Calu3 (cell line): ENCODE results near the gene F5. TPM values are rescaled to one million over a fixed set of nuclear protein-coding genes. Genes with fewer than 3 reads are reported as not detected.
"Not testable (repeated sequence)": the region's sequence is repeated elsewhere in the genome, so short reads cannot be mapped to it uniquely, and the experiment has no call there.

Experiments used
- BruUV-seq: library from RNA; stranded (reverse); fragments of 400-500 nt; replicated peaks from 2 replicates; lab custom pipeline; 2021; lab: Mats Ljungman, UMichigan
- CTCF ChIA-PET: fragments of 300-600 bp; sonication (Branson Sonifier 250); formaldehyde crosslinking; loops from one replicate; lab custom pipeline; 2022; ENCODE audit warnings: antibody characterized with exemption; lab: Charles Lee
- DNase-seq: peaks from one replicate; pipeline ENCODE4 v3.0.0; 2022
- H3K27ac Mint-ChIP-seq: one replicate; pipeline ENCODE4 v1.8.0; 2022; ENCODE audit warnings: mixed read lengths; ENCODE audit not compliant: unreplicated experiment
- H3K27me3 Mint-ChIP-seq: one replicate; pipeline ENCODE4 v1.8.0; 2022; ENCODE audit warnings: mixed read lengths; ENCODE audit not compliant: unreplicated experiment
- H3K36me3 Mint-ChIP-seq: one replicate; pipeline ENCODE4 v1.8.0; 2022; ENCODE audit warnings: mild to moderate bottlenecking, moderate library complexity, mixed read lengths; ENCODE audit not compliant: insufficient read depth, unreplicated experiment
- H3K4me1 Mint-ChIP-seq: one replicate; pipeline ENCODE4 v1.8.0; 2022; ENCODE audit warnings: mild to moderate bottlenecking, low read depth, mixed read lengths; ENCODE audit not compliant: unreplicated experiment
- H3K4me3 Mint-ChIP-seq: one replicate; pipeline ENCODE4 v1.8.0; 2022; ENCODE audit warnings: mild to moderate bottlenecking, low read depth, moderate library complexity, mixed read lengths; ENCODE audit not compliant: unreplicated experiment
- H3K9me3 Mint-ChIP-seq: one replicate; pipeline ENCODE4 v1.8.0; 2022; ENCODE audit warnings: low read depth, mixed read lengths; ENCODE audit not compliant: unreplicated experiment
- intact Hi-C: fragments of 100-400 bp; cut with micrococcal nuclease; formaldehyde crosslinking; loops from one replicate; pipeline ENCODE4 v1.10.0; 2022; ENCODE audit not compliant: unreplicated experiment
- total RNA-seq: library from RNA; stranded (reverse); gene quantifications from 2 replicates; pipeline ENCODE4 v1.2.3, GENCODE V29; 2022
- TF ChIP-seq, protein P1 (sequence below): fragments of 200-600 bp; IDR thresholded peaks from one replicate; pipeline ENCODE4 v1.8.0; 2022; ENCODE audit warnings: antibody characterized with exemption; ENCODE audit not compliant: unreplicated experiment

Gene F5
- total RNA-seq, 1 experiment from 2014 or later = 8.1 TPM

DNA sequence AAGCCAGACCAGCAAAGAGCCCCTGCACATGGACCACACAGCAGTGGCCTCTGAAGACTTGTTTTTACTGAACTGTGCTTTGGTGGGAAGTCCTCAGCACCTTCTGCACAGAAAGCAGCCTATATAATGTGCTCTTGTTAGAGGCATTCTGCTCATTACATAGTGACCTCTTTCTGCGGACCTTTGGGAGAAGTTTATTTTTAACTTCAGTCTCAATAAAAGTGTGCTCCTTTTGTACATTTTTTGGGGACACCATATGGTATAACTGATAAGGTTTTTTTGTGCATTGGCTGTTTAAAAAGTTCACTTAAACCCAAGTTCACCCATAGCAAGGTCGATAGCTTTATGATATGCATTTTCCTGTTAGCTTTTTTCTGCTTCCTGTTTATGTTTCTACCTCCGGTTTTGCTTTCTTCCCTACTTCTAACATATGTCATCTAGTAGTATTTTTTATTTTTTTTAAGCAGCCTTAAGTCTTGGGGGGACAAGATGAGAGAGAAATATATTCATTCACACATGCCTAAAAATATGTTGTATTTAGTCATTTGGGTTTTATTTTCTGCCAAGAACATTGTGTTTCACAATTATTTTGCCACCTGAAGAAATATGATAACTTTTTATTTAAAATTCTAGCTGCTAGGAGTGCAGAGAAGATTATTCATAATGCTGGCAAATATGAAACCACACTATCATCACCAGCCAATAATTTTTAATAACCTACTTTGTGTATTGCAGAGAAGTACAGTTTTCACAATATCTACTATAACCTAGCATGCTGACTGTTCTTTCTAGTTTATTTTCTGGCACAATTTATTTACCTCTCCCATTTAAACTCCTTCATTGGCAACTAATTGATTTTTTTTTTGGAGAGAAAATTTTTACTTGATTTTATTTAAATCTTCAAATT is 77.6 kb downstream of the F5 start:
- Mint-ChIP-seq H3K36me3 (peaks cover 18% of the 10 kb centered on the region), H3K9me3 (no peaks in the 10 kb centered on the region), H3K27me3 (no peaks in the 10 kb centered on the region), H3K27ac (peak overlapping the region; percentile 48), H3K4me3 (peak overlapping the region; percentile 6), H3K4me1 (peaks cover 85% of the 10 kb centered on the region)
- CTCF ChIA-PET = interaction anchor here (0.6 to 5.0 kb wide), 6 partner anchors 11 to 1349 kb away, joined by 3 to 25 read pairs (median 4); partner anchors contain the start of gene SLC19A2
- TF ChIP-seq, protein P1, sequence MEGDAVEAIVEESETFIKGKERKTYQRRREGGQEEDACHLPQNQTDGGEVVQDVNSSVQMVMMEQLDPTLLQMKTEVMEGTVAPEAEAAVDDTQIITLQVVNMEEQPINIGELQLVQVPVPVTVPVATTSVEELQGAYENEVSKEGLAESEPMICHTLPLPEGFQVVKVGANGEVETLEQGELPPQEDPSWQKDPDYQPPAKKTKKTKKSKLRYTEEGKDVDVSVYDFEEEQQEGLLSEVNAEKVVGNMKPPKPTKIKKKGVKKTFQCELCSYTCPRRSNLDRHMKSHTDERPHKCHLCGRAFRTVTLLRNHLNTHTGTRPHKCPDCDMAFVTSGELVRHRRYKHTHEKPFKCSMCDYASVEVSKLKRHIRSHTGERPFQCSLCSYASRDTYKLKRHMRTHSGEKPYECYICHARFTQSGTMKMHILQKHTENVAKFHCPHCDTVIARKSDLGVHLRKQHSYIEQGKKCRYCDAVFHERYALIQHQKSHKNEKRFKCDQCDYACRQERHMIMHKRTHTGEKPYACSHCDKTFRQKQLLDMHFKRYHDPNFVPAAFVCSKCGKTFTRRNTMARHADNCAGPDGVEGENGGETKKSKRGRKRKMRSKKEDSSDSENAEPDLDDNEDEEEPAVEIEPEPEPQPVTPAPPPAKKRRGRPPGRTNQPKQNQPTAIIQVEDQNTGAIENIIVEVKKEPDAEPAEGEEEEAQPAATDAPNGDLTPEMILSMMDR = no peak
- DNase-seq = no peak
- intact Hi-C loops = loop anchor here (2.0 kb wide), 1 partner anchor 22 kb away; no protein-coding TSS in a partner anchor
- BruUV-seq = no TSS peak

DNA sequence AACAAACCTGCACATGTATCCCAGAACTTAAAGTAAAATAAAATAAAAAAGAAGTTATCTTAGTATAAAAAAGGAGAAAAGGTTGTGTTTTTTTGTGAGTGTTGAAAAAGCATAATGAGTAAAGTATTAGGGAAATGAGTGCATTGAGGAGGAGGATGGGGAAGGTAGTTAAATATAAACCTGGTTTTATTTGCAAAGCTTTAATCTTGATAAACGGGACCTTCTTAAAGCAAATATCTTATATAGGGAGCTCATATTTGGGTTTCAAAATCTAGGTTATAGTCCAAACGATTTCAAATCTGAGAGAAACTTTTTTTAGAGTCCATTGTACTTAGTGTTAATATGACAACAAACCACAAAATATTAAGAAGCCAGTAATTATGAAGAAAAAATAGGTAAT is 78.9 kb downstream of the F5 start:
- peak overlapping the region; percentile 47 for H3K4me3 Mint-ChIP-seq
- BruUV-seq = no TSS peak
- no peaks in the 10 kb centered on the region for H3K9me3 Mint-ChIP-seq
- peaks cover 18% of the 10 kb centered on the region for H3K36me3 Mint-ChIP-seq
- peaks cover 73% of the 10 kb centered on the region for H3K4me1 Mint-ChIP-seq
- no peak for DNase-seq
- H3K27ac Mint-ChIP-seq = peak overlapping the region; percentile 66
- H3K27me3 Mint-ChIP-seq = no peaks in the 10 kb centered on the region
- intact Hi-C loops = no loop called here
- TF ChIP-seq, protein P1 = no peak
- CTCF ChIA-PET = interaction anchor here (0.7 to 5.0 kb wide), 6 partner anchors 9 to 39 kb away, joined by 3 to 25 read pairs (median 4); partner anchors contain the start of gene SLC19A2

DNA sequence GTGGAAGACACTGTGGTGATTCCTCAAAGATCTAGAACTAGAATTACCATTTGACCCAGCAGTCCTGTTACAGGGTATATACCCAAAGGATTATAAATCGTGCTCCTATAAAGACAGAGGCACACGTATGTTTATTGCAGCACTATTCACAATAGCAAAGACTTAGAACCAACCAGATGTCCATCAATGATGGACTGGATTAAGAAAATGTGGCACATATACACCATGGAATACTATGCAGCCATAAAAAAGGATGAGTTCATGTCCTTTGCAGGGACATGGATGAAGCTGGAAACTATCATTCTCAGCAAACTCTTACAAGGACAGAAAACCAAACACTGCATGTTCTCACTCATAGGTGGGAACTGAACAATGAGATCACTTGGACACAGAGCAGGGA is 82.7 kb downstream of the F5 start:
- H3K4me3 Mint-ChIP-seq, H3K27me3 Mint-ChIP-seq, H3K9me3 Mint-ChIP-seq, DNase-seq, CTCF ChIA-PET, BruUV-seq, H3K36me3 Mint-ChIP-seq, H3K27ac Mint-ChIP-seq, intact Hi-C loops: not testable (repeated sequence)
- H3K4me1 Mint-ChIP-seq = peaks cover 50% of the 10 kb centered on the region

DNA sequence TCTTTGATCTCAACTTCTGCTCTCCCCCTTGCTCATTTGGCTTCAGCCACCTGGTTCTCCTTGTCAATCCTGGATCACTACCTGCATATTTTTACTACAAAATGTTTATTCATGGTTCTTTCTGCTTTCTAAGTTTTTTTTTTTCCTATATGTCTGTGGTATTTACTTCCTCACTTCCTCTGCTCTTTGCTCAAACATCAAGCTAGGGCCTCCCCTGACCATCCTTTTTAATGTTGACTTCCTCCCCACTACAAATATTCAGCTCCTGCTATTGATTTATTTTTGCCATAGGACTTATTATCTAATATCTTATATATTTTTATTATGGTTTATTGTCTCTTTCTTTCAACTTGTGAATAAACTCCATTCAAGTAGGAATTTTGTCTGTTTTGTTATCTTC is 86.5 kb downstream of the F5 start:
- H3K27me3 Mint-ChIP-seq = no peaks in the 10 kb centered on the region
- H3K36me3 Mint-ChIP-seq = no peaks in the 10 kb centered on the region
- TF ChIP-seq, protein P1 = no peak
- CTCF ChIA-PET = no interaction called here
- no peak for DNase-seq
- H3K27ac Mint-ChIP-seq = no peak overlapping the region
- intact Hi-C loops = no loop called here
- H3K9me3 Mint-ChIP-seq = peaks cover 6% of the 10 kb centered on the region
- H3K4me1 Mint-ChIP-seq = peaks cover 52% of the 10 kb centered on the region
- BruUV-seq = no TSS peak
- no peak overlapping the region for H3K4me3 Mint-ChIP-seq
